Measurements from ENCODE around the gene SP9. TPM values are rescaled to one million over a fixed set of nuclear protein-coding genes. Genes with fewer than 3 reads are reported as not detected.
"Not testable (repeated sequence)": the region's sequence is repeated elsewhere in the genome, so short reads cannot be mapped to it uniquely, and the experiment has no call there.

SP9 gene
- polyA plus RNA-seq, 3 donors from 2014 or later, result not detected

DNA sequence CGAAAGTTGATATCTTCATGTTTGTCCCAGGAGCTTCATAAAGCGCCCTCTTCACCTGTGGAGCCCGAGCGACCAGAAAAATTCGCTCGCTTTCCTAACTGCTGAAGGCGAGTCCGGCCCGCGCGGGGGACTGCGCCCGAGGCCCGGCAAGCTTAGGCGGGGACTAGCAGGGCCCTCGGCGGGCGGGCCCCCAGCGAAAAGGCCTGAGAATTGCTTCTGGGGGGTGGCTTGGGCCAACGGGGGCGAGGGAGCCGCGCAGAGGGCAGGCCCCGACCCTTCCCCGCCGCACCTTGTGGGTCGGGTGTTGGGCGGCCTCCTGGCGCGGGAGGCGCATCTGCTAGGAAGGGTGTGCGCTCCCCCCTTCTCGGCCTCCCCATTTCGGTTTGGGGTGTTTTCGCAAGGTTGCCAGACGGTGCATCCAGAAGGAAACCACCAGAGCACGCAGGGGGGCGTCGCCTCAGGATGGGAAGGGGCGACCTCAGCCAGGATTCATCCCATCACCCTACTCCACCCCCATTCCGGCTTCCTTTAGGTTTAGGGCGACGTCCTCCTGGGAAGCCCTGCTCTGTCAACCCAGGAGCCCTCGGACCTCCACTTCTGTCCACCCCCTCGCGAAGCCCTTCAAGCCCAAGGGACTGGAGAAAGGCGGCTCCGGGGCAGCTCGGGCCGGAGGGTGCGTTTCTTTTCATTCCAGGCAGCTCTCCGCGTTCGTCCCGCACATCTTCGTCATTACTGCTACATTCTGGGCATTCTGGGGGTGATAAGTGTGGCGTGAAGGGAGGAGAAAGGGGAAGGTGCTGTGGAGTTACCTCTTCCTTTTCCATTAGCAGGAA is 9.1 kb downstream of the SP9 start:
- H3K9me3 Mint-ChIP-seq, result peaks cover 0 to 4% (median 0%) of the 10 kb centered on the region in 6 donors
- peaks cover 13 to 18% (median 16%) of the 10 kb centered on the region in 3 donors for H3K36me3 Mint-ChIP-seq
- H3K27me3 Mint-ChIP-seq (ENCODE audit: low read depth in 3 of 3), result peaks cover 44 to 51% (median 50%) of the 10 kb centered on the region in 3 donors
- peaks cover 18 to 45% of the 10 kb centered on the region in 2 donors for H3K4me1 Mint-ChIP-seq
- peak overlapping the region in 2 of 5 donors; percentile 14 to 69 for H3K4me3 Mint-ChIP-seq
- no peak for DNase-seq
- H3K27ac Mint-ChIP-seq, result peak overlapping the region in 1 of 6 donors; percentile 14

DNA sequence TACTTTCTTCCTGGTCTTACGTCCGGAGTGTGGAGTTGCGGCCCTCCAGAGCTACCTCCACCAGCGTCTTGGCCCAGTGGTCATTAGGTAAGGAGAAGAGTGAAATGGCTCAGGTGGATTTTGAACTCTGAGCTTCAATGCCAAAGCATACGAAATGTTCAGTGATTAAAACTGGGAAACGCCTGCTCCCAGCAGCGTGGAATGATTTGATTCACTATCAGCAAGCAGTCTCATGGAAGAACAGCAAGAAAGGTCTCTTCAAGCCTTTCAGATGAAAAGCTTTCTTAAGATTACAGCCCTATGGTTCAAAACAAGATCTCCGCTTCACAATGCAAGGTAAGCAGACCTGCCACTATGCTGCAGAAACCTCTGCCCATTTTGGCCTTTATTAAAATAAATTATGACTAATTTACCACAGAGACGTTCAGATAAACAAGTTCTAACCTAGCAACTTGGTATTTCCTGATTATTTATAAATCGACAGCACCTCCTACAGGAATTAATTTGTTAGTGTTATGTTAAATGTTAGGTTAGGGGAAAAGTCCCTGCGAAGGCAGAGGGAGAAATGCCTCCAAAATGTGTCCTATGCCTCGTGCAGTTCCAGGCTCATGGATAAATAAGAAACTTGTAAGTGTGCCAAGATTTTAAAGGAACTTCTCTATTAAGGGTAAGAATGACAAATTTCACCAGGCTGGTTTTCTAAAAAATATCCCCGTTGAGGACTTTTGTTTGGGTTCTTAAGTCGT is 10.1 kb downstream of the SP9 start:
- H3K4me1 Mint-ChIP-seq, result peaks cover 18 to 35% of the 10 kb centered on the region in 2 donors
- H3K4me3 Mint-ChIP-seq, result peak overlapping the region in 1 of 5 donors; percentile 40
- no peak for DNase-seq
- H3K27me3 Mint-ChIP-seq (ENCODE audit: low read depth in 3 of 3), result peaks cover 40 to 41% (median 40%) of the 10 kb centered on the region in 3 donors
- H3K27ac Mint-ChIP-seq, result no peak overlapping the region
- no peaks in the 10 kb centered on the region for H3K9me3 Mint-ChIP-seq
- H3K36me3 Mint-ChIP-seq, result peaks cover 15 to 21% (median 20%) of the 10 kb centered on the region in 3 donors

DNA sequence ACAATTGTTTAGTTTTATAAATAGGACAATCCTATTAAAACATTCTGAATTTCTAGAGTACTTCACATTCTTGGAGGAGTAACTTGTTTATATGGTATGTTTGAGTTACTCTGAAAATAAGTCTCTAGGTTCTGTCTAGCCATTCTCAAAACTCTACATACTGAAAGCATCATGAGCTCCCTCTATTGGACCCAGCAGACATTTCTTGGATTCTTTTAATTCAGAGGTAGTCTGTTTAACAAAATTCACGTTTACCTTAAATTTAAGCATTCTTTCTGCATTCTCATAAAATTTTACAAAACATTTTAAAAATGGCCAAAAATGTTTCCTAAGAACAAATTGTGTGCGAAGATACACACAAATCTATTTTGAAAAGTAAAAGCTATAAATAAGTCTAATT is 15.3 kb downstream of the SP9 start:
- no peaks in the 10 kb centered on the region for H3K4me1 Mint-ChIP-seq
- H3K27ac Mint-ChIP-seq, result no peak overlapping the region
- no peaks in the 10 kb centered on the region for H3K9me3 Mint-ChIP-seq
- no peak for DNase-seq
- peaks cover 3 to 7% (median 4%) of the 10 kb centered on the region in 3 donors for H3K27me3 Mint-ChIP-seq (ENCODE audit: low read depth in 3 of 3)
- no peak overlapping the region for H3K4me3 Mint-ChIP-seq
- peaks cover 19 to 24% (median 22%) of the 10 kb centered on the region in 3 donors for H3K36me3 Mint-ChIP-seq

DNA sequence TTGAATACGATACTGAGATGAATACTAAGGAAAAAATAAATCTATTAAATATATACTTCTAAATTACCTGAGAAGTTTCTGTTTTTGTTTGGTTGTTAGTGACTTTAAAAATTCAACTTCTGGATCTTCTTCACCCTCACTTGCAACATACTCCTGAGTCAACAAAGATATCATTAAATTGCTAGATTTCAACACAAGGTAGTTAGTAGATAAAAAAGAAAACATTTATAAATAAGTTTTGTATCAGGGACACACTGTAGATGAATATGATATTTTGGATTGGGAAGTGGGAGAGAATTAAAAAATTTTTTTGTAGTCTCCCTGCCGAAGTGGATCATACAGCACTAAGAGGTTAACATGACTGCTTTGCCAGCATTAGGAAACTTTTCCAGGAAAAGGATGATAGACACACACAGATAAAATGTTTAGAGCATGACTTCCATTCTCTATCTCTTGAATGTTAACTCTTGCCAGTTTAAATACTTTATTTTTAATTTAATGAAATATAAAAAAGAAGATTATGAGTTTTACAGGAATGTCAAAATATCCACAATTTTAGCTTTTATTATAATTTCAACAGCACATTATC is 15.9 kb downstream of the SP9 start:
- peaks cover 0 to 4% (median 3%) of the 10 kb centered on the region in 3 donors for H3K27me3 Mint-ChIP-seq (ENCODE audit: low read depth in 3 of 3)
- H3K4me3 Mint-ChIP-seq, result no peak overlapping the region
- H3K9me3 Mint-ChIP-seq, result no peaks in the 10 kb centered on the region
- DNase-seq, result no peak
- H3K4me1 Mint-ChIP-seq, result no peaks in the 10 kb centered on the region
- H3K27ac Mint-ChIP-seq, result no peak overlapping the region
- H3K36me3 Mint-ChIP-seq, result peaks cover 19 to 24% (median 24%) of the 10 kb centered on the region in 3 donors

DNA sequence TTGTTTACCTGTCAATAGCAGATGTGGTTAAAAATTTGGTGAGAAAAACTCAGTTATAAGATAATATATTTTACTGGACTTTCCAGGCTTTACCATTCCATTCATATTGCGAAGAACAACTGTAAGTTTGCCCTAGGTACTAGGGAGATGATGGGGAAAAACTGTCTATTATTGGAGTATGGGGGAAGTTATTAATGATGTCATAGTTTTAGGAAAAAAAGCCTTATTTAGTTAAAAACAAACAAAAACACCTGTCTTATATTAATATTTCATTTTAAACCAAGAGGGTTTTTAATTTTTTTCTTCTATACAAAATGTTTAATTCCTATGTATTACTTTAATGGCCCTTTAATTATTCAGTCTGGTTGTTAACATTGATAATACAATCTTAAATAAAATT is 18.2 kb downstream of the SP9 start:
- Mint-ChIP-seq H3K9me3 (no peaks in the 10 kb centered on the region), H3K27ac (no peak overlapping the region), H3K36me3 (peaks cover 15 to 24% (median 18%) of the 10 kb centered on the region in 3 donors), H3K27me3 (ENCODE audit: low read depth in 3 of 3) (peaks cover 0 to 4% (median 0%) of the 10 kb centered on the region in 3 donors), H3K4me1 (no peaks in the 10 kb centered on the region), H3K4me3 (no peak overlapping the region)
- DNase-seq, result no peak

DNA sequence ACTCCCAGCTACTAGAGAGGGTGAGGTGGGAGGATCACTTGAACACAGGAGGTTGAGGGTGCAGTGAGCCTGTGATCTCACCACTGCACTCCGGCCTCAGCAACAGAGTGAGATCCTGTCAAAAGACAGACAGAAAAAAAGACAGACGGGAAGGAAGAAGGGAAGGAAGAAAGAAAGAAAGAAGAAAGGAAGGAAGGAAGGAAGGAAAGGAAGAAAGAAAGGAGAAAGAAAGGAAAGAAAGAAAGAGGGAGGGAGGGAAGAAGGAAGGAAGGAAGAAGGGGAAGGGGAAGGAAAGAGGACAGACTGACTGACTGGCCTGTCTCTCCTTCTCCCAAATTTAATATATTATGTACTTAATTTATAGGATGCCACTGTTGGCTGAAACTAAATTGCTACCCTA is 21.6 kb downstream of the SP9 start:
- Mint-ChIP-seq H3K4me3 (no peak overlapping the region), H3K27me3 (ENCODE audit: low read depth in 3 of 3) (no peaks in the 10 kb centered on the region), H3K9me3 (no peaks in the 10 kb centered on the region), H3K4me1 (no peaks in the 10 kb centered on the region), H3K27ac (no peak overlapping the region), H3K36me3 (peaks cover 20 to 26% (median 24%) of the 10 kb centered on the region in 3 donors)
- DNase-seq, result no peak

DNA sequence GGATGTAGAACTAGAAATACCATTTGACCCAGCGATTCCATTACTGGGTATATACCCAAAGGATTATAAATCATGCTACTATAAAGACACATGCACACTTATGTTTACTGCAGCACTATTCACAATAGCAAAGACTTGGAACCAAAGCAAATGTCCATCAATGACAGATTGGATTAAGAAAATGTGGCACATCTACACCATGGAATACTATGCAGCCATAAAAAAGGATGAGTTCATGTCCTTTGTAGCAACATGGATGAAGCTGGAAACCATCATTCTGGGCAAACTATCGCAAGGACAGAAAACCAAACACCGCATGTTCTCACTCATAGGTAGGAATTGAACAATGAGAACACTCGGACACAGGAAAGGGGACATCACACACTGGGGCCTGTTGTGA is 24.9 kb downstream of the SP9 start:
- DNase-seq; H3K4me1 Mint-ChIP-seq; H3K27me3 Mint-ChIP-seq (ENCODE audit: low read depth in 3 of 3); H3K9me3 Mint-ChIP-seq; H3K4me3 Mint-ChIP-seq; H3K27ac Mint-ChIP-seq: not testable (repeated sequence)
- peaks cover 33 to 41% (median 38%) of the 10 kb centered on the region in 3 donors for H3K36me3 Mint-ChIP-seq

DNA sequence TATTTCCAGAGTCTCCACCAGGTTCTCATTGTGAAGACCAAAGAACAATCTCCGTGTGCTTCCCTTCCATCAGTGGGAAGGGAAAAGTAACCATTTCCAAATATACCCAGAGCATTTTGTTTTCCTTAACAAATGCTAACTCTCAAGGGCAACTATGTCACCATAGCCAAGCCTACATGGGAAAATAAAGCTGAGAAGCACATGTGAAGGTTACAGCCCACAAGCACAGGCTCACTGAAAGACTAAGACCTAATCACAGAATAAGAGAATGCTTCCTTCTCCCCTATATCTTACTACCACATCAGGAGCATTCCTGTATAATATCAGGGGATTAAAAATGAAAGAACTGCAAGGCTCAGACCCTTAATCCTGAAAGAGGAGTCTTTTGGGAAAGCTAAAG is 28.2 kb downstream of the SP9 start:
- Mint-ChIP-seq H3K27ac (no peak overlapping the region), H3K9me3 (peaks cover 0 to 1% (median 0%) of the 10 kb centered on the region in 6 donors), H3K4me1 (peaks cover 0 to 3% of the 10 kb centered on the region in 2 donors), H3K27me3 (ENCODE audit: low read depth in 3 of 3) (peaks cover 0 to 8% (median 4%) of the 10 kb centered on the region in 3 donors), H3K4me3 (no peak overlapping the region), H3K36me3 (peaks cover 43 to 62% (median 58%) of the 10 kb centered on the region in 3 donors)
- DNase-seq, result no peak

DNA sequence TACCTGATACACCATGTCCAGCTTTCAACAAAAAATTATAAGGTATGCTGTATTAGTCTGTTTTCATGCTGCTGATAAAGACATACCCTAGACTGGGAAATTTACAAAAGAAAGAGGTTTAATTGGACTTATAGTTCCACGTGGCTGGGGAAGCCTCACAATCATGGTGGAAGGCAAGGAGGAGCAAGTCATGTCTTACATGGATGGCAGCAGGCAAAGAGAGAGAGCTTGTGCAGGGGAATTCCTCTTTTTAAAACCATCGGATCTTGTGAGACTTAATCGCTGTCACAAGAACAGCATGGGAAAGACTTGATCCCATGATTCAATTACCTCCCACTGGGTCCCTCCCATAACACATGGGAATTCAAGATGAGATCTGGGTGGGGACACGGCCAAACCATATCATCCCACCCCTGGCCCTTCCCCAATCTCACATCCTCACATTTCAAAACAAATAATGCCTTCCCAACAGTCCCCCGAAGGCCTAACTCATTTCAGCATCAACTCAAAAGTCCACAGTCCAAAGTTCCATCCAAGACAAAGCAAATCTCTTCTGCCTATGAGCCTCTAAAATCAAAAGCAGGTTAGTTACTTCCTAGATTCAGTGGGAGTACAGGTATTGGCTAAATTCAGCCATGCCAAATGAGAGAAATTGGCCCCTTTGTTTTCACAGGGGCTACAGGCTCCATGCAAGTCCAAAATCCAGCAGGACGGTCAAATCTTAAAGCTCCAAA is 28.9 kb downstream of the SP9 start:
- H3K27me3 Mint-ChIP-seq (ENCODE audit: low read depth in 3 of 3); DNase-seq; H3K9me3 Mint-ChIP-seq; H3K4me3 Mint-ChIP-seq; H3K27ac Mint-ChIP-seq; H3K4me1 Mint-ChIP-seq: not testable (repeated sequence)
- peaks cover 43 to 66% (median 58%) of the 10 kb centered on the region in 3 donors for H3K36me3 Mint-ChIP-seq

DNA sequence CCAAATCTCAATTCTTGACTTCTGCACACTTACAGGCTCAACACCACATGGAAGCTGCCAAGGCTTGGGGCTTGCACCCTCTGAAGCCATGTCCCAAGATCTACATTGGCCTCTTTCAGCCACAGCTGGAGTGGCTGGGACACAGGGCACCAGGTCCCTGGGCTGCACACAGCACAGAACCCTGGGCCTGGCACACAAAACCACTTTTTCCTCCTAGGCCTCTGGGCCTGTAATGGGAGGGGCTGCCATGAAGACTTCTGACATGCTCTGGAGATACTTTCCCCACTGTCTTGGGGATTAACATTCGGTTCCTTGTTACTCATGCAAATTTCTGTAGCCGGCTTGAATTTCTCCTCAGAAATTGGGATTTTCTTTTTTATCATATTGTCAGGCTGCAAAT is 29.9 kb downstream of the SP9 start:
- peaks cover 0 to 8% (median 4%) of the 10 kb centered on the region in 3 donors for H3K27me3 Mint-ChIP-seq (ENCODE audit: low read depth in 3 of 3)
- H3K36me3 Mint-ChIP-seq, result peaks cover 37 to 62% (median 48%) of the 10 kb centered on the region in 3 donors
- no peak overlapping the region for H3K4me3 Mint-ChIP-seq
- DNase-seq, result no peak
- H3K27ac Mint-ChIP-seq, result no peak overlapping the region
- peaks cover 0 to 1% (median 0%) of the 10 kb centered on the region in 6 donors for H3K9me3 Mint-ChIP-seq
- H3K4me1 Mint-ChIP-seq, result peaks cover 1 to 14% of the 10 kb centered on the region in 2 donors

DNA sequence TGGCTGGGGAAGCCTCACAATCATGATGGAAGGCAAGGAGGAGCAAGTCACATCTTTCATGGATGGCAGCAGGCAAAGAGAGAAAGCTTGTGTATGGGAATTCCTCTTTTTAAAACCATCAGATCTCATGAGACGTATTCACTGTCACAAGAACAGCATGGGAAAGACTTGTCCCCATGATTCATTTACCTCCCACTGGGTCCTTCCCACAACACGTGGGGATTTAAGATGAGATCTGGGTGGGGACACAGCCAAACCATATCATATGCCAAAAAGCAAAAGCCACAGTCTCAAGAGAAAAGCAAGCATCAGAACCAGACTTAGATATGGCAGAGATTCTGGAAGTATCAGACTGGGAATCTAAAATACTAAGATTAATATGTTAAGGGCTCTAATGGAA is 30.8 kb downstream of the SP9 start:
- H3K4me1 Mint-ChIP-seq, result peaks cover 1 to 16% of the 10 kb centered on the region in 2 donors
- H3K36me3 Mint-ChIP-seq, result peaks cover 35 to 64% (median 44%) of the 10 kb centered on the region in 3 donors
- no peak overlapping the region for H3K27ac Mint-ChIP-seq
- H3K27me3 Mint-ChIP-seq (ENCODE audit: low read depth in 3 of 3), result peaks cover 0 to 8% (median 4%) of the 10 kb centered on the region in 3 donors
- no peak for DNase-seq
- no peak overlapping the region for H3K4me3 Mint-ChIP-seq
- peaks cover 0 to 1% (median 0%) of the 10 kb centered on the region in 6 donors for H3K9me3 Mint-ChIP-seq

DNA sequence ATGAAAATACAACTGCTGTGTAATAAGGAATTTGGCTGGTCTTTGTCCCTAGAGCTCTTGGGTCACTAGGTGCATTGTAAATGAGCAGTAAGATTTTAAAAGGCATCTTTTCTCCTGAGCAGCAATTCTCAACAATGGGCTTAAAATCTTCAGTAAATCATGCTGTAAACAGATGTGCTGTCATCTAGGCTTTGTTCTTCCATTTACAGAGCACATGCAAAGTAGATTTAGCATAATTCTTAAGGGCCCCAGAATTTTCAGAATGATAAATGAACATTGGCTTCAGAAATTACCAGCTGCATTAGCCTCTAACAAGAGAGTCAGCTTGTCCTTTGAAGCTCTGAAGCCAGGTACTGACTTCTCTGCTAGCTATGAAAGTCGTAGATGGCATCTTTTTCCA is 33.9 kb downstream of the SP9 start:
- Mint-ChIP-seq H3K36me3 (peaks cover 26 to 55% (median 34%) of the 10 kb centered on the region in 3 donors), H3K27me3 (ENCODE audit: low read depth in 3 of 3) (peaks cover 0 to 8% (median 2%) of the 10 kb centered on the region in 3 donors), H3K4me3 (no peak overlapping the region)

DNA sequence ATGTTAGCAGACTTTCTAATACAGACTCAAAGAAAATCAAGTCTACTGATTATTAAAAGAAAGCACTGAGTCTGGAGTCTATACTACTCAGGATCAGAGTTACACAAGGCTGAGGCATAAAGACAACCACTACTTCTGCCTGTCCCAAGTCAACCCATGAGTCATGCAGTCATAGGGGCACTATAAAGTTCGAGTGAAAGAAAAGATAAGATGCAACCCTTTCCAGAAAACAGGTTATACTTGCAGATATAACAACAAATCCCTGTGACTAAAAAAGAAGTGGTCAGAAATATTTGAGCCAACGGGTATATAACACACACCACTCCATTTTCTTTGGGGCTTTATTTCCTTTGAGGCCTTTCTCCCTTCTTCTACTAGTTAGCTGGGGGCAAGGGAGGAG is 42.2 kb downstream of the SP9 start:
- no peak overlapping the region for H3K27ac Mint-ChIP-seq

More for the DNA sequence above, 33.9 kb downstream of the SP9 start:
- H3K27ac Mint-ChIP-seq, result no peak overlapping the region
- peaks cover 0 to 1% (median 0%) of the 10 kb centered on the region in 6 donors for H3K9me3 Mint-ChIP-seq
- peaks cover 2 to 17% of the 10 kb centered on the region in 2 donors for H3K4me1 Mint-ChIP-seq
- DNase-seq, result no peak

More for the DNA sequence above, 42.2 kb downstream of the SP9 start:
- Mint-ChIP-seq H3K4me1 (peaks cover 2 to 6% of the 10 kb centered on the region in 2 donors), H3K27me3 (ENCODE audit: low read depth in 3 of 3) (peaks cover 1 to 3% (median 2%) of the 10 kb centered on the region in 3 donors), H3K4me3 (no peak overlapping the region), H3K36me3 (peaks cover 11 to 46% (median 22%) of the 10 kb centered on the region in 3 donors), H3K9me3 (no peaks in the 10 kb centered on the region)
- no peak for DNase-seq
